ENCODE data around the gene SLC7A11. TPM values are rescaled to one million over a fixed set of nuclear protein-coding genes. Genes with fewer than 3 reads are reported as not detected.

Gene SLC7A11
- total and polyA plus RNA-seq, 2 donors (not counting 1 experiment from before 2014, with no cell fraction given) = 9.6 to 74.8 TPM

DNA sequence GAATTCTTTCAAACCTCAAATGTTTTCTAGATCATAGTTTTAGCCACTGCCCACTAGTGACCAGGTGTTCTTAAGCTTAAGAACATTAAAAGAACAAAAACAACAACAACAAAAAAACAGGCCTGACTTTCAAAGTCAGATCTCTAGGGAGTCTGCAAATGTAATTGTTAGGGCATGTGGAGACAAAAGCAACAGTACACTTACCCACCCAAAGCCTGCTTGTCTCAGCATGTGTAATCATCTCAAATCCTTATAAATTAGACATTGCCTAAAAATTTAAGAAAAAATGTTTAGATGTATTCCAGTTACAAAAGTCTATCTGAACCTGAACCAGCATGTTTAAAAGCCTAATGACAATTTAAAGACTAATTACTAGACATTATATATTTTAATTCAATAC lies 79.9 kb downstream of the SLC7A11 start:
- no peak overlapping the region for H3K9ac ChIP-seq (ENCODE audit: insufficient read depth, low read length)
- no peaks in the 10 kb centered on the region for H3K79me2 ChIP-seq (ENCODE audit: control insufficient read depth, insufficient read depth, low read length)
- no peak overlapping the region for H3K27ac ChIP-seq (ENCODE audit: insufficient read depth, low read length)
- no peak for TF ChIP-seq EZH2 (IDR thresholded peaks at IDR 0.05; ENCODE audit: low read length, missing control alignments)
- TF ChIP-seq, protein P1, sequence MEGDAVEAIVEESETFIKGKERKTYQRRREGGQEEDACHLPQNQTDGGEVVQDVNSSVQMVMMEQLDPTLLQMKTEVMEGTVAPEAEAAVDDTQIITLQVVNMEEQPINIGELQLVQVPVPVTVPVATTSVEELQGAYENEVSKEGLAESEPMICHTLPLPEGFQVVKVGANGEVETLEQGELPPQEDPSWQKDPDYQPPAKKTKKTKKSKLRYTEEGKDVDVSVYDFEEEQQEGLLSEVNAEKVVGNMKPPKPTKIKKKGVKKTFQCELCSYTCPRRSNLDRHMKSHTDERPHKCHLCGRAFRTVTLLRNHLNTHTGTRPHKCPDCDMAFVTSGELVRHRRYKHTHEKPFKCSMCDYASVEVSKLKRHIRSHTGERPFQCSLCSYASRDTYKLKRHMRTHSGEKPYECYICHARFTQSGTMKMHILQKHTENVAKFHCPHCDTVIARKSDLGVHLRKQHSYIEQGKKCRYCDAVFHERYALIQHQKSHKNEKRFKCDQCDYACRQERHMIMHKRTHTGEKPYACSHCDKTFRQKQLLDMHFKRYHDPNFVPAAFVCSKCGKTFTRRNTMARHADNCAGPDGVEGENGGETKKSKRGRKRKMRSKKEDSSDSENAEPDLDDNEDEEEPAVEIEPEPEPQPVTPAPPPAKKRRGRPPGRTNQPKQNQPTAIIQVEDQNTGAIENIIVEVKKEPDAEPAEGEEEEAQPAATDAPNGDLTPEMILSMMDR (conservative IDR thresholded peaks at IDR 0.05 in 1 of 2, IDR thresholded peaks at IDR 0.05 in 1 of 2; ENCODE audit: low read depth in 1 of 2, low read length in 2 of 2) = no peak
- no peaks in the 10 kb centered on the region for H3K4me1 ChIP-seq (ENCODE audit: control insufficient read depth, extremely low read depth, insufficient read depth, low read length)
- no peak for DNase-seq (ENCODE audit: low read depth in 2 of 2)
- H4K20me1 ChIP-seq (ENCODE audit: control insufficient read depth, extremely low read depth, insufficient read depth, low read length) = no peaks in the 10 kb centered on the region
- no peak overlapping the region for H3K4me2 ChIP-seq (ENCODE audit: extremely low read depth, insufficient read depth, low read length)
- no peaks in the 10 kb centered on the region for H3K27me3 ChIP-seq (ENCODE audit: control insufficient read depth, insufficient read depth, low read length)
- no peak overlapping the region for H2AFZ ChIP-seq (ENCODE audit: low read length)
- no peaks in the 10 kb centered on the region for H3K36me3 ChIP-seq (ENCODE audit: control insufficient read depth, insufficient read depth, low read length)
- no peak overlapping the region for H3K4me3 ChIP-seq (replicated peaks in 1 of 4; ENCODE audit: control extremely low read depth in 1 of 4, insufficient read depth in 1 of 4, low read depth in 3 of 4, low read length in 4 of 4)
- H3K9me3 ChIP-seq (ENCODE audit: control insufficient read depth, insufficient read depth, low read depth, low read length) = no peaks in the 10 kb centered on the region

DNA sequence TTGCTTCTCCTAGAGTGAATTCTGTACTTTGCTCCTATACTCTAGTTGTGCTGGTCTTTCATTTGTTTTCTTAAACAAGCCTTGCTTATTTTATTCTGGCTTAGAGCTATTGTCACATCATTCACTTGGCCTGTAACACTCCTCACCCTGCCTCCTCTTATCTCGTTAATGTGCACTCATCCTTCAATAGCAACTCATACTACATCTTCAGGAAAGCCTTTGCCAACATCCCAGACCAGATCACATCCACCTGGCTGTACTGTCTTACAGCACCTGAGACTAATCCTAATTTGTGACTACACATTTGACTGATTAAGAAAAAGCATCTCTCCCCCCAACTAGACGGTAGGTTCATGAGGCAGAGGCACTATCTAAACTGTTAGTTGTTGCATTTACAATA lies 80.8 kb downstream of the SLC7A11 start:
- H2AFZ ChIP-seq (ENCODE audit: low read length) = no peak overlapping the region

DNA sequence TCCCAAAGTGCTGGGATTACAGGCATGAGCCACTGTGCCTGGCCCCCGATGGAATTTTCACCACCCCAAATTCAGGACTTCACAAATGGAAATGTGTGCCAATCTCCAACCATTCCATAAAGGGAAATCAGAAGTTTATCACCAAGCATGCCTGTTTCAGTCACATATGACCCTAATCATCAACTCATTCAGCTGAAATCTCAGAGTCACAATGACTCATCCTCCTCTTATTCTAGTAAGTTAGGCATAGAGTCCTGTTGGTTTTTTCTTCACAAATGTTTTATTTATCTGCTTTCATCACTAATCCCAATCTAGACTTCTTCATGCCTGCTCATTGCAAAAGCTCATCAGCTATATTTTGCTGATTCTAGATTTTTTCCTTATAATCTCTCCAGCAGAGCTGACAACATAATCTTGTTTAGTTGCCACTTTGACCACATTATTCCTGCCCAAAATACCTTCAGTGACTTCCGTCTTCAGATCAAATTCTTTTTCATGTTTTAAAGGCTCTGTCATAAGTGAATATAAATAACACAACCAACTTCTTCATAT lies 83.3 kb downstream of the SLC7A11 start:
- Histone ChIP-seq H3K27ac (ENCODE audit: insufficient read depth, low read length) (peak overlapping the region; percentile 16), H3K4me2 (ENCODE audit: extremely low read depth, insufficient read depth, low read length) (no peak overlapping the region), H3K4me3 (replicated peaks in 1 of 4; ENCODE audit: control extremely low read depth in 1 of 4, insufficient read depth in 1 of 4, low read depth in 3 of 4, low read length in 4 of 4) (no peak overlapping the region), H3K4me1 (ENCODE audit: control insufficient read depth, extremely low read depth, insufficient read depth, low read length) (no peaks in the 10 kb centered on the region), H2AFZ (ENCODE audit: low read length) (no peak overlapping the region), H4K20me1 (ENCODE audit: control insufficient read depth, extremely low read depth, insufficient read depth, low read length) (no peaks in the 10 kb centered on the region), H3K9me3 (ENCODE audit: control insufficient read depth, insufficient read depth, low read depth, low read length) (no peaks in the 10 kb centered on the region), H3K79me2 (ENCODE audit: control insufficient read depth, insufficient read depth, low read length) (no peaks in the 10 kb centered on the region), H3K36me3 (ENCODE audit: control insufficient read depth, insufficient read depth, low read length) (no peaks in the 10 kb centered on the region), H3K27me3 (ENCODE audit: control insufficient read depth, insufficient read depth, low read length) (no peaks in the 10 kb centered on the region), H3K9ac (ENCODE audit: insufficient read depth, low read length) (no peak overlapping the region)
- peak; percentile 73 to 86 for DNase-seq (ENCODE audit: low read depth in 2 of 2)
- TF ChIP-seq EZH2 (IDR thresholded peaks at IDR 0.05; ENCODE audit: low read length, missing control alignments) = no peak
- TF ChIP-seq, protein P1 (conservative IDR thresholded peaks at IDR 0.05 in 1 of 2, IDR thresholded peaks at IDR 0.05 in 1 of 2; ENCODE audit: low read depth in 1 of 2, low read length in 2 of 2) = no peak

More for the DNA sequence above, 80.8 kb downstream of the SLC7A11 start:
- Histone ChIP-seq H3K4me1 (ENCODE audit: control insufficient read depth, extremely low read depth, insufficient read depth, low read length) (no peaks in the 10 kb centered on the region), H3K4me3 (replicated peaks in 1 of 4; ENCODE audit: control extremely low read depth in 1 of 4, insufficient read depth in 1 of 4, low read depth in 3 of 4, low read length in 4 of 4) (no peak overlapping the region), H4K20me1 (ENCODE audit: control insufficient read depth, extremely low read depth, insufficient read depth, low read length) (no peaks in the 10 kb centered on the region), H3K9me3 (ENCODE audit: control insufficient read depth, insufficient read depth, low read depth, low read length) (no peaks in the 10 kb centered on the region), H3K79me2 (ENCODE audit: control insufficient read depth, insufficient read depth, low read length) (no peaks in the 10 kb centered on the region), H3K4me2 (ENCODE audit: extremely low read depth, insufficient read depth, low read length) (no peak overlapping the region), H3K9ac (ENCODE audit: insufficient read depth, low read length) (no peak overlapping the region), H3K27ac (ENCODE audit: insufficient read depth, low read length) (no peak overlapping the region), H3K36me3 (ENCODE audit: control insufficient read depth, insufficient read depth, low read length) (no peaks in the 10 kb centered on the region), H3K27me3 (ENCODE audit: control insufficient read depth, insufficient read depth, low read length) (no peaks in the 10 kb centered on the region)
- TF ChIP-seq, protein P1 (conservative IDR thresholded peaks at IDR 0.05 in 1 of 2, IDR thresholded peaks at IDR 0.05 in 1 of 2; ENCODE audit: low read depth in 1 of 2, low read length in 2 of 2) = no peak
- no peak for TF ChIP-seq EZH2 (IDR thresholded peaks at IDR 0.05; ENCODE audit: low read length, missing control alignments)
- no peak for DNase-seq (ENCODE audit: low read depth in 2 of 2)
